IMR-90 (cell line): Measurements from ENCODE around the gene AWAT2. TPM values are rescaled to one million over a fixed set of nuclear protein-coding genes. Genes with fewer than 3 reads are reported as not detected.

Experiments used
- ATAC-seq: fragments of 200-7000 bp; cut with Tn5 transposase; 2 replicates; pipeline ENCODE4 v1.9.1; 2020; ENCODE audit warnings: low read depth, mild to moderate bottlenecking, moderate library complexity
- BruUV-seq: library from RNA; stranded (reverse); fragments of 400-500 nt; replicated peaks from 2 replicates; lab custom pipeline; 2021; lab: Mats Ljungman, UMichigan
- CTCF ChIA-PET: fragments of 300-600 bp; formaldehyde crosslinking; extraction: SDS; loops from one replicate; lab custom pipeline; 2021; ENCODE audit warnings: antibody characterized with exemption; lab: Yijun Ruan, JAX
- POLR2A ChIA-PET: fragments of 300-600 bp; sonication (Branson Sonifier 250); formaldehyde crosslinking; loops from one replicate; lab custom pipeline; 2022; ENCODE audit warnings: antibody characterized with exemption; ENCODE audit not compliant: unreplicated experiment; lab: Charles Lee
- DNase-seq: peaks from one replicate; pipeline ENCODE4 v3.0.0; 2013
- H2AFZ ChIP-seq: replicated peaks from 2 replicates; pipeline ENCODE3; 2013; ENCODE audit warnings: low read length, mild to moderate bottlenecking; ENCODE audit not compliant: poor library complexity
- H2AK5ac ChIP-seq: 2 replicates; pipeline ENCODE4 v1.6.1; 2013; ENCODE audit warnings: low read depth, low read length, inconsistent platforms
- H2AK9ac ChIP-seq: replicated peaks from 2 replicates; pipeline ENCODE3; 2013; ENCODE audit warnings: mild to moderate bottlenecking, low read depth, low read length, moderate library complexity; ENCODE audit not compliant: poor library complexity
- H2BK120ac ChIP-seq: 2 replicates; pipeline ENCODE4 v1.6.1; 2013; ENCODE audit warnings: low read depth, low read length, inconsistent platforms
- H2BK15ac ChIP-seq: 3 replicates; pipeline ENCODE4 v1.6.1; 2013; ENCODE audit warnings: low read depth, low read length, inconsistent platforms
- H2BK20ac ChIP-seq: 2 replicates; pipeline ENCODE4 v1.6.1; 2013; ENCODE audit warnings: low read depth, mild to moderate bottlenecking, inconsistent platforms, low read length, moderate library complexity
- H2BK5ac ChIP-seq: 2 replicates; pipeline ENCODE4 v1.6.1; 2013; ENCODE audit warnings: mild to moderate bottlenecking, low read depth, low read length, inconsistent platforms; ENCODE audit not compliant: poor library complexity, severe bottlenecking
- H3K14ac ChIP-seq: replicated peaks from 2 replicates; pipeline ENCODE4 v1.6.1; 2013; ENCODE audit warnings: low read depth, low read length, inconsistent platforms
- H3K18ac ChIP-seq: 2 replicates; pipeline ENCODE4 v1.6.1; 2013; ENCODE audit warnings: low read depth, low read length, control low read depth
- H3K23ac ChIP-seq: 2 replicates; pipeline ENCODE4 v1.6.1; 2013; ENCODE audit warnings: low read depth, low read length, inconsistent platforms
- H3K27ac ChIP-seq: 2 replicates; pipeline ENCODE4 v1.5.1; 2013; ENCODE audit warnings: mild to moderate bottlenecking, control low read depth, low read length; ENCODE audit not compliant: insufficient read depth
- H3K27me3 ChIP-seq: 2 replicates; pipeline ENCODE4 v1.6.1; 2013; ENCODE audit warnings: low read length; ENCODE audit not compliant: control insufficient read depth, insufficient read depth
- H3K36me3 ChIP-seq: 2 replicates; pipeline ENCODE4 v1.6.1; 2013; ENCODE audit warnings: low read length, mixed read lengths; ENCODE audit not compliant: control insufficient read depth, insufficient read depth
- H3K4ac ChIP-seq: 2 replicates; pipeline ENCODE4 v1.6.1; 2013; ENCODE audit warnings: low read depth, low read length, inconsistent platforms
- H3K4me1 ChIP-seq: 2 replicates; pipeline ENCODE4 v1.6.1; 2013; ENCODE audit warnings: low read length, mixed read lengths; ENCODE audit not compliant: control insufficient read depth, insufficient read depth
- H3K4me2 ChIP-seq: 2 replicates; pipeline ENCODE4 v1.6.1; 2013; ENCODE audit warnings: low read depth, mild to moderate bottlenecking, control low read depth, low read length, moderate library complexity
- H3K4me3 ChIP-seq: 2 replicates; pipeline ENCODE4 v1.5.1; 2013; ENCODE audit warnings: low read depth, mild to moderate bottlenecking, control low read depth, low read length, moderate library complexity; ENCODE audit not compliant: insufficient read depth
- H3K56ac ChIP-seq: 2 replicates; pipeline ENCODE4 v1.6.1; 2013; ENCODE audit warnings: low read length, inconsistent platforms; ENCODE audit not compliant: insufficient read depth; ENCODE audit errors: extremely low read depth
- H3K79me1 ChIP-seq, 2 experiments: 2 replicates each; pipeline ENCODE4 v1.6.1; 2013; ENCODE audit warnings: low read length in 2 of 2, inconsistent platforms in 1 of 2, low read depth in 1 of 2
- H3K9ac ChIP-seq: 2 replicates; pipeline ENCODE4 v1.6.1; 2013; ENCODE audit warnings: low read depth, low read length, control low read depth
- H3K9me1 ChIP-seq: 2 replicates; pipeline ENCODE4 v1.6.1; 2013; ENCODE audit warnings: low read length, inconsistent platforms; ENCODE audit not compliant: insufficient read depth
- H3K9me3 ChIP-seq: 2 replicates; pipeline ENCODE4 v1.6.1; 2013; ENCODE audit warnings: low read length; ENCODE audit not compliant: control insufficient read depth, insufficient read depth
- H4K20me1 ChIP-seq: 2 replicates; pipeline ENCODE4 v1.6.1; 2013; ENCODE audit warnings: low read length, inconsistent platforms; ENCODE audit not compliant: insufficient read depth
- H4K5ac ChIP-seq: 2 replicates; pipeline ENCODE4 v1.6.1; 2013; ENCODE audit warnings: mild to moderate bottlenecking, low read depth, low read length, control low read depth
- H4K8ac ChIP-seq, 2 experiments: 2 replicates each; pipeline ENCODE4 v1.6.1; 2013; ENCODE audit warnings: low read depth in 2 of 2, low read length in 2 of 2, control low read depth in 1 of 2, inconsistent platforms in 1 of 2
- H4K91ac ChIP-seq: 2 replicates; pipeline ENCODE4 v1.6.1; 2013; ENCODE audit warnings: low read depth, low read length, inconsistent platforms; ENCODE audit not compliant: insufficient read depth
- BHLHE40 ChIP-seq: fragments of 150-350 bp; IDR thresholded peaks from 2 replicates; pipeline ENCODE4 v1.6.1; 2016; ENCODE audit warnings: mild to moderate bottlenecking, low read depth, low read length
- CEBPB ChIP-seq: IDR thresholded peaks from 2 replicates; pipeline ENCODE4 v1.6.1; 2012; ENCODE audit warnings: low read depth, low read length, improper control_type of control experiment
- CHD1 ChIP-seq: IDR thresholded peaks from 2 replicates; pipeline ENCODE4 v1.6.1; 2012; ENCODE audit warnings: low read depth, low read length, improper control_type of control experiment
- MAFK ChIP-seq: IDR thresholded peaks from 2 replicates; pipeline ENCODE4 v1.6.1; 2012; ENCODE audit warnings: low read depth, low read length, improper control_type of control experiment
- MAZ ChIP-seq: IDR thresholded peaks from 2 replicates; pipeline ENCODE4 v1.6.1; 2012; ENCODE audit warnings: low read depth, mild to moderate bottlenecking, low read length, improper control_type of control experiment, moderate library complexity, borderline replicate concordance
- MXI1 ChIP-seq: IDR thresholded peaks from 2 replicates; pipeline ENCODE4 v1.6.1; 2012; ENCODE audit warnings: low read depth, mild to moderate bottlenecking, low read length, moderate library complexity, borderline replicate concordance
- NFE2L2 ChIP-seq: fragments of 150-350 bp; IDR thresholded peaks from 2 replicates; pipeline ENCODE4 v1.6.1; 2016; ENCODE audit warnings: low read depth, mild to moderate bottlenecking, low read length
- POLR2A ChIP-seq: IDR thresholded peaks from 2 replicates; pipeline ENCODE4 v1.6.1; 2012; ENCODE audit warnings: mild to moderate bottlenecking, low read depth, low read length
- RAD21 ChIP-seq: IDR thresholded peaks from 2 replicates; pipeline ENCODE4 v1.6.1; 2012; ENCODE audit warnings: low read length, improper control_type of control experiment
- RCOR1 ChIP-seq: IDR thresholded peaks from 2 replicates; pipeline ENCODE4 v1.6.1; 2012; ENCODE audit warnings: mild to moderate bottlenecking, low read length, improper control_type of control experiment; ENCODE audit not compliant: insufficient replicate concordance
- RFX5 ChIP-seq: IDR thresholded peaks from 2 replicates; pipeline ENCODE4 v1.8.0; 2012; ENCODE audit warnings: low read depth, mild to moderate bottlenecking, low read length, moderate library complexity
- SMC3 ChIP-seq: fragments of 150-350 bp; IDR thresholded peaks from 2 replicates; pipeline ENCODE4 v1.6.1; 2016; ENCODE audit warnings: low read depth, mild to moderate bottlenecking, antibody characterized with exemption, low read length, moderate library complexity
- WGBS, 2 experiments: methylation state at CpG; one replicate each; pipeline versions ENCODE4 v1.1.5 to v1.1.7; 2013; ENCODE audit warnings: missing lambda C conversion rate in 2 of 2; ENCODE audit not compliant: insufficient read length in 1 of 2; ENCODE audit errors: extremely low coverage in 2 of 2; 5-methylcytosine and 5-hydroxymethylcytosine counted together
- dilution Hi-C: fragments of 300-500 bp; cut with HindIII; formaldehyde crosslinking; loops from one replicate; pipeline ENCODE4 v1.14.3; 2018; ENCODE audit warnings: low sequenced_read_pairs; ENCODE audit not compliant: unreplicated experiment
- in situ Hi-C: fragments of 300-500 bp; cut with MboI; formaldehyde crosslinking; loops from 3 replicates; pipeline ENCODE4 v1.14.3; 2019; ENCODE audit warnings: low sequenced_read_pairs, inconsistent platforms, mixed read lengths
- intact Hi-C: fragments of 100-400 bp; cut with micrococcal nuclease; formaldehyde crosslinking; loops from 2 replicates; pipeline ENCODE4 v1.10.0; 2022
- polyA plus RNA-seq, 3 experiments: library from polyadenylated mRNA; depleted of rRNA; stranded (reverse); fragments of >200 nt; gene quantifications; 2 replicates each; pipeline ENCODE4 v1.2.3, GENCODE V29; 2012; ENCODE audit warnings: low replicate concordance in 1 of 3
- total RNA-seq: library from RNA; depleted of rRNA; stranded (reverse); fragments of >200 nt; gene quantifications from 2 replicates; pipeline ENCODE4 v1.2.3, GENCODE V29; 2012
- TF ChIP-seq, protein P1 (sequence below): fragments of 150-350 bp; IDR thresholded peaks from 2 replicates; pipeline ENCODE4 v1.6.1; 2017; ENCODE audit warnings: mild to moderate bottlenecking, antibody characterized with exemption, low read length, low read depth
- TF ChIP-seq, protein P2 (sequence below): conservative IDR thresholded peaks from 2 replicates; pipeline ENCODE4 v1.5.1; 2012; ENCODE audit warnings: mild to moderate bottlenecking, low read depth, low read length, improper control_type of control experiment
- TF ChIP-seq, protein P3 (sequence below): fragments of 150-350 bp; IDR thresholded peaks from 2 replicates; pipeline ENCODE4 v1.6.1; 2016; ENCODE audit warnings: low read depth, mild to moderate bottlenecking, low read length, moderate library complexity, borderline replicate concordance

AWAT2 gene
- total and polyA plus RNA-seq, 2 of the 4 experiments (the other 2 are of a cell fraction), result under 0.01 TPM; not detected in 1

DNA sequence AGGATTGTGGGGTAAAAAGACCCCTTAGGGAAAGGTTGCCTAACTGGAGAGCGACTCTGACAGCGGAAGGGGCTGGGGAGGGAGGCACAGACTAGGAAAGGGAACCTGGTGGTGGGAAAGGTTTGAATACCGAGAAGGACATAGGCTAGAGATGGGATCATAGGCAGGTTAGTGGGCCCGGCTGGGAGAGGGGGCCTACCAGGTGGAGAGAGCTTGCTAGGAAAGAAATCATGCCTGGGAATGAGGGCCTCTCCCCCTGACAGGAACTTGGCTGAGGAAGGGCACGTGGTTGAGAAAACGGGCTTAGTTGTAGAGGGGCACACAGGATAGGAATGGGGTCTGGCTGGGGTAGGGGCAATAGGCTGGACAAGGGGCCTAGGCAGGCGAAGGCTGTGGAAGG lies 16.9 kb upstream of the AWAT2 start:
- no peak overlapping the region for H2AK5ac ChIP-seq
- WGBS, 2 experiments, result 58% methylated on average over 6 of the region's 7 CpGs; no CpG with 5 or more reads in 1 of the 2 experiments
- H3K9me1 ChIP-seq, result no peaks in the 10 kb centered on the region
- no peak overlapping the region for H2AFZ ChIP-seq
- no peak overlapping the region for H2BK5ac ChIP-seq
- H3K23ac ChIP-seq, result no peak overlapping the region
- dilution Hi-C loops (no loop called here), intact Hi-C loops (no loop called here), in situ Hi-C loops (no loop called here)
- H3K9me3 ChIP-seq, result peaks cover 9% of the 10 kb centered on the region; the same call in 1 of the 2 replicates
- no peak overlapping the region for H2AK9ac ChIP-seq
- no peak overlapping the region for H4K5ac ChIP-seq
- ATAC-seq, result no peak
- no peak overlapping the region for H3K4ac ChIP-seq
- H3K36me3 ChIP-seq, result no peaks in the 10 kb centered on the region
- H3K79me1 ChIP-seq, result no peaks in the 10 kb centered on the region
- no TSS peak for BruUV-seq
- H4K91ac ChIP-seq, result no peak overlapping the region
- H3K56ac ChIP-seq, result no peak overlapping the region
- no peaks in the 10 kb centered on the region for H4K20me1 ChIP-seq
- no peak overlapping the region for H3K18ac ChIP-seq
- DNase-seq, result no peak
- no peak overlapping the region for H2BK20ac ChIP-seq
- peaks cover 14% of the 10 kb centered on the region for H3K27me3 ChIP-seq
- no peak overlapping the region for H3K9ac ChIP-seq
- H3K4me2 ChIP-seq, result no peak overlapping the region
- no peaks in the 10 kb centered on the region for H3K4me1 ChIP-seq
- ChIA-PET POLR2A (no interaction called here), CTCF (no interaction called here)
- TF ChIP-seq, protein P1, sequence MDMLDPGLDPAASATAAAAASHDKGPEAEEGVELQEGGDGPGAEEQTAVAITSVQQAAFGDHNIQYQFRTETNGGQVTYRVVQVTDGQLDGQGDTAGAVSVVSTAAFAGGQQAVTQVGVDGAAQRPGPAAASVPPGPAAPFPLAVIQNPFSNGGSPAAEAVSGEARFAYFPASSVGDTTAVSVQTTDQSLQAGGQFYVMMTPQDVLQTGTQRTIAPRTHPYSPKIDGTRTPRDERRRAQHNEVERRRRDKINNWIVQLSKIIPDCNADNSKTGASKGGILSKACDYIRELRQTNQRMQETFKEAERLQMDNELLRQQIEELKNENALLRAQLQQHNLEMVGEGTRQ, result no peak
- TF ChIP-seq POLR2A (no peak), CHD1 (no peak), MAZ (no peak), RAD21 (no peak), RCOR1 (no peak), BHLHE40 (no peak), SMC3 (no peak), CEBPB (no peak), MXI1 (no peak), RFX5 (no peak), NFE2L2 (no peak), MAFK (no peak)
- TF ChIP-seq, protein P2, sequence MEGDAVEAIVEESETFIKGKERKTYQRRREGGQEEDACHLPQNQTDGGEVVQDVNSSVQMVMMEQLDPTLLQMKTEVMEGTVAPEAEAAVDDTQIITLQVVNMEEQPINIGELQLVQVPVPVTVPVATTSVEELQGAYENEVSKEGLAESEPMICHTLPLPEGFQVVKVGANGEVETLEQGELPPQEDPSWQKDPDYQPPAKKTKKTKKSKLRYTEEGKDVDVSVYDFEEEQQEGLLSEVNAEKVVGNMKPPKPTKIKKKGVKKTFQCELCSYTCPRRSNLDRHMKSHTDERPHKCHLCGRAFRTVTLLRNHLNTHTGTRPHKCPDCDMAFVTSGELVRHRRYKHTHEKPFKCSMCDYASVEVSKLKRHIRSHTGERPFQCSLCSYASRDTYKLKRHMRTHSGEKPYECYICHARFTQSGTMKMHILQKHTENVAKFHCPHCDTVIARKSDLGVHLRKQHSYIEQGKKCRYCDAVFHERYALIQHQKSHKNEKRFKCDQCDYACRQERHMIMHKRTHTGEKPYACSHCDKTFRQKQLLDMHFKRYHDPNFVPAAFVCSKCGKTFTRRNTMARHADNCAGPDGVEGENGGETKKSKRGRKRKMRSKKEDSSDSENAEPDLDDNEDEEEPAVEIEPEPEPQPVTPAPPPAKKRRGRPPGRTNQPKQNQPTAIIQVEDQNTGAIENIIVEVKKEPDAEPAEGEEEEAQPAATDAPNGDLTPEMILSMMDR, result no peak
- TF ChIP-seq, protein P3, sequence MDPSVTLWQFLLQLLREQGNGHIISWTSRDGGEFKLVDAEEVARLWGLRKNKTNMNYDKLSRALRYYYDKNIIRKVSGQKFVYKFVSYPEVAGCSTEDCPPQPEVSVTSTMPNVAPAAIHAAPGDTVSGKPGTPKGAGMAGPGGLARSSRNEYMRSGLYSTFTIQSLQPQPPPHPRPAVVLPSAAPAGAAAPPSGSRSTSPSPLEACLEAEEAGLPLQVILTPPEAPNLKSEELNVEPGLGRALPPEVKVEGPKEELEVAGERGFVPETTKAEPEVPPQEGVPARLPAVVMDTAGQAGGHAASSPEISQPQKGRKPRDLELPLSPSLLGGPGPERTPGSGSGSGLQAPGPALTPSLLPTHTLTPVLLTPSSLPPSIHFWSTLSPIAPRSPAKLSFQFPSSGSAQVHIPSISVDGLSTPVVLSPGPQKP, result no peak
- H3K4me3 ChIP-seq, result no peak overlapping the region
- H3K14ac ChIP-seq, result no peak overlapping the region
- H3K27ac ChIP-seq, result no peak overlapping the region
- no peak overlapping the region for H4K8ac ChIP-seq
- H2BK120ac ChIP-seq, result no peak overlapping the region
- no peak overlapping the region for H2BK15ac ChIP-seq
